CD4-positive, alpha-beta T cell treated with Interleukin-21 for 1 hour (primary cell): ENCODE measurements around the gene NPLOC4.

ENCODE experiments used
- DNase-seq: peaks from one replicate; pipeline ENCODE4 v3.0.0-alpha.2; 2020

The NPLOC4 gene

GRCh38 chr17:81515530-81516041 is 121.3 kb downstream of the NPLOC4 start:
- DNase-seq, result no peak

GRCh38 chr17:81514739-81515529 is 122.0 kb downstream of the NPLOC4 start:
- peak; percentile 79 for DNase-seq

GRCh38 chr17:81514489-81514738 is 122.5 kb downstream of the NPLOC4 start:
- no peak for DNase-seq

GRCh38 chr17:81513753-81514488 is 123.0 kb downstream of the NPLOC4 start:
- DNase-seq, result peak; percentile 30

GRCh38 chr17:81513372-81513752 is 123.5 kb downstream of the NPLOC4 start:
- DNase-seq, result peak; percentile 63

GRCh38 chr17:81512562-81513371 is 124.1 kb downstream of the NPLOC4 start, which contains the start of gene ACTG1:
TSS of gene ACTG1 (minus strand) at chr17:81512799. CDS start at chr17:81512354, 445 bp downstream.
- peak; percentile 95 for DNase-seq

- DNase-seq, result peak; percentile 37
Observed at GRCh38 chr17:81511804-81512561, 124.9 kb downstream of the NPLOC4 start.

GRCh38 chr17:81511554-81511803 is 125.4 kb downstream of the NPLOC4 start:
- DNase-seq, result no peak

- peak; percentile 52 for DNase-seq
Observed at GRCh38 chr17:81510785-81511553, 125.9 kb downstream of the NPLOC4 start.

- no peak for DNase-seq
Observed at GRCh38 chr17:81509972-81510784, 126.7 kb downstream of the NPLOC4 start.

GRCh38 chr17:81509207-81509971 is 127.5 kb downstream of the NPLOC4 start:
- DNase-seq, result peak; percentile 57

GRCh38 chr17:81508639-81509206 is 128.2 kb downstream of the NPLOC4 start:
- DNase-seq, result no peak
